Osteoblast (primary cell): Measurements from ENCODE around the gene RRAS2. TPM values are rescaled to one million over a fixed set of nuclear protein-coding genes. Genes with fewer than 3 reads are reported as not detected.
"Not testable (repeated sequence)": the region's sequence is repeated elsewhere in the genome, so short reads cannot be mapped to it uniquely, and the experiment has no call there.

ENCODE experiments used
- DNase-seq: peaks from one replicate; pipeline ENCODE4 v3.0.0; 2011; ENCODE audit warnings: low spot score, mixed read lengths; ENCODE audit not compliant: insufficient read length; ENCODE audit errors: missing footprints
- H2AFZ ChIP-seq: 2 replicates; pipeline ENCODE4 v1.6.0; 2011; ENCODE audit warnings: mild to moderate bottlenecking, low read length
- H3K27ac ChIP-seq: 2 replicates; pipeline ENCODE4 v1.5.1; 2011; ENCODE audit warnings: mild to moderate bottlenecking, low read depth, low read length, moderate library complexity
- H3K27me3 ChIP-seq: 2 replicates; pipeline ENCODE4 v1.6.0; 2012; ENCODE audit warnings: mild to moderate bottlenecking, control low read depth, inconsistent platforms, low read length, moderate library complexity; ENCODE audit not compliant: insufficient read depth
- H3K36me3 ChIP-seq: 2 replicates; pipeline ENCODE4 v1.5.1; 2011; ENCODE audit warnings: mild to moderate bottlenecking, low read length, control low read depth, moderate library complexity; ENCODE audit not compliant: insufficient read depth
- H3K4me1 ChIP-seq: 2 replicates; pipeline ENCODE4 v1.5.1; 2011; ENCODE audit warnings: mild to moderate bottlenecking, low read length, control low read depth, moderate library complexity; ENCODE audit not compliant: insufficient read depth
- H3K4me2 ChIP-seq: 2 replicates; pipeline ENCODE4 v1.6.0; 2011; ENCODE audit warnings: mild to moderate bottlenecking, low read length; ENCODE audit not compliant: insufficient read depth
- H3K4me3 ChIP-seq: fragments of 200-600 bp; sonication (generic); 3 replicates; pipeline ENCODE4 v1.5.1; 2012; ENCODE audit warnings: mild to moderate bottlenecking, low read length, inconsistent platforms; ENCODE audit not compliant: insufficient read depth
- H3K79me2 ChIP-seq: 2 replicates; pipeline ENCODE4 v1.6.0; 2012; ENCODE audit warnings: mild to moderate bottlenecking, low read length, control low read depth, inconsistent platforms; ENCODE audit not compliant: insufficient read depth
- H3K9me3 ChIP-seq: 2 replicates; pipeline ENCODE4 v1.5.1; 2011; ENCODE audit warnings: low read depth, low read length, control low read depth
- H4K20me1 ChIP-seq: 2 replicates; pipeline ENCODE4 v1.6.0; 2012; ENCODE audit warnings: mild to moderate bottlenecking, low read length, control low read depth; ENCODE audit not compliant: insufficient read depth
- total RNA-seq: library from RNA; depleted of rRNA; stranded (reverse); fragments of >200 nt; gene quantifications from 2 replicates; pipeline ENCODE4 v1.2.3, GENCODE V29; 2012
- TF ChIP-seq, protein P1 (sequence below): IDR thresholded peaks from 2 replicates; pipeline ENCODE4 v1.5.1; 2011; ENCODE audit warnings: mild to moderate bottlenecking, low read depth, low read length, moderate library complexity; ENCODE audit errors: extremely low read depth

The RRAS2 gene
- total RNA-seq, 1 donor = 101 TPM

DNA sequence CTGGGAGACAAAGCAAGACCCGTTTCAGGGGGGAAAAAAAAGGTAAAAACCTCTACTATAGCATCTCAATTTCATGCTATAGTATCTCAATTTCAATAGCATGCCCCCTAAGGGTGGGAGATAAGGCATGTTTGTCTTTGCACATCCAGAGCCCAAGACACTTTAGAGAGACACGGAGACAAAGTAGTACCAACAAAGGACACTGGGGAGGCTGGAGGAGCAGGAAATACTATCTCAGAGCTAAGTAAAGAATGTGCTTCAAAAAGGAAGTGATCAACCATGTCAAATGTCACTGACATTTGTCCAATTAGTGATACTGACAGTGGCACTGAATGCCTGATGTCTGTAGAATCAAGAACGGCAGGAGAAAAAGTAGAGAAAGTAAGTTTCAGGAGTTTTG lies 68.6 kb downstream of the RRAS2 start:
- Histone ChIP-seq H3K36me3 (peaks cover 32% of the 10 kb centered on the region), H3K27ac (no peak overlapping the region), H3K9me3 (no peaks in the 10 kb centered on the region), H3K4me1 (peaks cover 21% of the 10 kb centered on the region), H3K4me2 (no peak overlapping the region), H4K20me1 (no peaks in the 10 kb centered on the region), H3K27me3 (no peaks in the 10 kb centered on the region), H3K4me3 (no peak overlapping the region), H3K79me2 (peaks cover 29% of the 10 kb centered on the region), H2AFZ (no peak overlapping the region)
- DNase-seq = no peak
- TF ChIP-seq, protein P1, sequence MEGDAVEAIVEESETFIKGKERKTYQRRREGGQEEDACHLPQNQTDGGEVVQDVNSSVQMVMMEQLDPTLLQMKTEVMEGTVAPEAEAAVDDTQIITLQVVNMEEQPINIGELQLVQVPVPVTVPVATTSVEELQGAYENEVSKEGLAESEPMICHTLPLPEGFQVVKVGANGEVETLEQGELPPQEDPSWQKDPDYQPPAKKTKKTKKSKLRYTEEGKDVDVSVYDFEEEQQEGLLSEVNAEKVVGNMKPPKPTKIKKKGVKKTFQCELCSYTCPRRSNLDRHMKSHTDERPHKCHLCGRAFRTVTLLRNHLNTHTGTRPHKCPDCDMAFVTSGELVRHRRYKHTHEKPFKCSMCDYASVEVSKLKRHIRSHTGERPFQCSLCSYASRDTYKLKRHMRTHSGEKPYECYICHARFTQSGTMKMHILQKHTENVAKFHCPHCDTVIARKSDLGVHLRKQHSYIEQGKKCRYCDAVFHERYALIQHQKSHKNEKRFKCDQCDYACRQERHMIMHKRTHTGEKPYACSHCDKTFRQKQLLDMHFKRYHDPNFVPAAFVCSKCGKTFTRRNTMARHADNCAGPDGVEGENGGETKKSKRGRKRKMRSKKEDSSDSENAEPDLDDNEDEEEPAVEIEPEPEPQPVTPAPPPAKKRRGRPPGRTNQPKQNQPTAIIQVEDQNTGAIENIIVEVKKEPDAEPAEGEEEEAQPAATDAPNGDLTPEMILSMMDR = no peak

DNA sequence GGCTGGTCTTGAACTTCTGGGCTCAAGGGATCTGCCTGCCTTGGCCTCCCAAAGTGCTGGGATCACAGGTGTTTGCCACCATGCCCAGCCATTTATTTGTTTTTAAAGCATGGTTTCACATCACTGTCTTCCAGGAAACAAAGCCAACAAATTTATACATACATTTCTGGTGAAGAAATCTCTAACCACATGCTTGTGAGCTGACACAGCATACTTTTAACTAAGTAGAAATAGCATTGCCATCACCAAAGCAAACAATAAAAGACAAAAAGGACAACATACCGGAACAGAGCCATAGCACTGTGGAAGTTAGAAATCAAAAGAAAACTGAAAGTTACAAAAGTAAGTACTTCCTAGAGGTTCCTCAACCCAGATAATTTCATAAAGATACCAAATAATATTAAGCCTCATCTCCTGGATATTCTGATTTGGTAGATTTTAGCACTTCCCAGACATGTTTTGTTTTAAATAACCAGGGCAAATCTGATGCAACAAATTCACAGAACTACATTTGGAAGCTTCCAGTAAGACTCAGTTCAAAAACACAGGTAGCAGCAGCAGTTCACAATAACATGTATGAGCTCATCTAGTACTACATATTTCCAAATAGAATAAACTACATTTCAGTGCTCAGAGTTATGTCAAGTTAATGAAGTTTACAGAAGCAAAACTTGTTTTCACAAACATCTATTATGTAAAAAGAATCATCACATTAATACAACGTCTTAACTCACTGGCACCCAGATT lies 70.6 kb downstream of the RRAS2 start:
- DNase-seq = peak; percentile 86
- Histone ChIP-seq H3K79me2 (peaks cover 17% of the 10 kb centered on the region), H3K36me3 (peaks cover 21% of the 10 kb centered on the region)

DNA sequence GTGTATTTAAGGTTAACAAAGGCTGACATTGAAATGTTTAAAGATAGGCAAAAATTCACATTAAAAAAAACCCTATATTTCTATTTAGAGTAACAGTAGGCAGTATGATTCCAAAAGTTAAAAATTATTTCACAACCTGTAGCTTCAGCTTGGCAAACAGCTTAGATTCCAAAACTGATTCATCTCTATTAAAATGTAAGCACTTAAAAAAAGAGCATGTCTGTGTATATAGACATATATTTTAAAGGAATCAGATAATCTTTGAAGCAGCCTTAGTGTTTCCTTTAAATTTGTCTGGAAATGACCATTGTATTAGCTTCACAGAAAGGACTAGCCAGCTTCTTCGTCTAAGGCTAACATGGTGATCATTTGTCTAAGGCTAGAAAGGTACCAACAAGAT lies 80.1 kb downstream of the RRAS2 start:
- not testable (repeated sequence) for H3K4me3 ChIP-seq, H2AFZ ChIP-seq, H3K4me1 ChIP-seq, H3K27me3 ChIP-seq, DNase-seq, H4K20me1 ChIP-seq, H3K9me3 ChIP-seq, H3K4me2 ChIP-seq, H3K79me2 ChIP-seq, H3K27ac ChIP-seq
- H3K36me3 ChIP-seq = peaks cover 14% of the 10 kb centered on the region

More for the DNA sequence above, 70.6 kb downstream of the RRAS2 start:
- peak overlapping the region; percentile 78 for H3K4me2 ChIP-seq
- peaks cover 21% of the 10 kb centered on the region for H3K4me1 ChIP-seq
- peak overlapping the region; percentile 92 for H3K27ac ChIP-seq
- peak overlapping the region; percentile 57 for H3K4me3 ChIP-seq
- H2AFZ ChIP-seq = no peak overlapping the region
- no peaks in the 10 kb centered on the region for H4K20me1 ChIP-seq
- H3K9me3 ChIP-seq = no peaks in the 10 kb centered on the region
- no peaks in the 10 kb centered on the region for H3K27me3 ChIP-seq
- TF ChIP-seq, protein P1 = no peak

DNA sequence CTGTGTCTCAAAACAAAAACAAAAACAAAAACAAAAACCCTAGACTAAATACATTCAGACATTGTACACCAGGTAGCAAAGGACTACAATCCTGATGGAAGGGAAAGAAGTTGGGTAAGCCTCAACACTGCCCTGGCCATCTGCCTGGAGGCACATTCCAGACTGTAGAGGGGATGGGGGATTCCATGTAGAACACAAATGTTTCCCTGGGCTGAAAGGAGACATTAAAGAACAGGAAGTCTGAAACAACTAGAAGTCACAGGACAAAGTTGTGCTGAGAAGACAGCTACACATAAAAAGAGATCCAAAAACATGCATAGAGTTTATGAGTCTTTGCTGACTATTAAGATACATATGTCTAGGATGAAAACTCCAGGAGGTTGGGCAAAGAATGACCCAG lies 83.9 kb downstream of the RRAS2 start:
- peak; percentile 11 for DNase-seq

More for the DNA sequence above, 83.9 kb downstream of the RRAS2 start:
- peaks cover 17% of the 10 kb centered on the region for H3K36me3 ChIP-seq
- no peak overlapping the region for H3K27ac ChIP-seq
- no peaks in the 10 kb centered on the region for H3K27me3 ChIP-seq
- H3K4me3 ChIP-seq = no peak overlapping the region
- TF ChIP-seq, protein P1 = no peak
- no peaks in the 10 kb centered on the region for H3K9me3 ChIP-seq
- no peak overlapping the region for H3K4me2 ChIP-seq
- no peaks in the 10 kb centered on the region for H4K20me1 ChIP-seq
- H3K4me1 ChIP-seq = peaks cover 9% of the 10 kb centered on the region
- H2AFZ ChIP-seq = no peak overlapping the region
- H3K79me2 ChIP-seq = no peaks in the 10 kb centered on the region
